GM12878 (cell line): ENCODE data around the gene CSNK1G1. TPM values are rescaled to one million over a fixed set of nuclear protein-coding genes. Genes with fewer than 3 reads are reported as not detected.

Experiments used
- ATAC-seq: fragments of 200-7000 bp; cut with Tn5 transposase; 3 replicates; pipeline ENCODE4 v1.9.1; 2020; ENCODE audit warnings: mild to moderate bottlenecking, moderate library complexity
- BruUV-seq: library from RNA; stranded (reverse); fragments of 400-500 nt; replicated peaks from 2 replicates; lab custom pipeline; 2021; lab: Mats Ljungman, UMichigan
- CTCF ChIA-PET: fragments of 300-600 bp; sonication (Branson Sonifier 250); formaldehyde crosslinking; extraction: SDS; loops from one replicate; lab custom pipeline; 2021; ENCODE audit warnings: inconsistent platforms; lab: Yijun Ruan, JAX
- POLR2A ChIA-PET: fragments of 350-600 bp; formaldehyde crosslinking; extraction: SDS; loops from one replicate; lab custom pipeline; 2021; ENCODE audit warnings: inconsistent platforms; lab: Charles Lee
- RAD21 ChIA-PET: fragments of 300-600 bp; sonication (Branson Sonifier 250); formaldehyde crosslinking; loops from one replicate; lab custom pipeline; 2023; ENCODE audit warnings: antibody characterized with exemption; ENCODE audit not compliant: unreplicated experiment; lab: Charles Lee
- SMC1A ChIA-PET: fragments of 300-600 bp; sonication (Branson Sonifier 250); formaldehyde crosslinking; loops from one replicate; lab custom pipeline; 2023; ENCODE audit not compliant: unreplicated experiment, uncharacterized antibody; lab: Charles Lee
- DNase-seq: peaks from one replicate; pipeline ENCODE4 v3.0.0-alpha.2; 2011; ENCODE audit warnings: low read depth, low spot score
- FAIRE-seq: peaks from 3 replicates; lab custom pipeline; 2011; peaks lifted over from hg19 to GRCh38; lab: Jason Lieb, UNC
- H2AFZ ChIP-seq: 2 replicates; pipeline ENCODE4 v1.6.0; 2011; ENCODE audit warnings: low read depth, low read length, control low read depth; ENCODE audit not compliant: control insufficient read depth
- H3K27ac ChIP-seq: 2 replicates; pipeline ENCODE4 v1.5.1; 2011; ENCODE audit warnings: control low read depth; ENCODE audit not compliant: control insufficient read depth, insufficient read depth
- H3K27me3 ChIP-seq, 2 experiments: replicated peaks in 1 of 2; 2 replicates each; pipeline versions ENCODE4 v1.6.0 to v1.6.1; 2011; ENCODE audit warnings: low read length in 1 of 2; ENCODE audit not compliant: control insufficient read depth in 2 of 2, insufficient read depth in 2 of 2
- H3K36me3 ChIP-seq, 2 experiments: 2 replicates each; pipeline ENCODE4 v1.5.1; 2011; ENCODE audit warnings: low read length in 1 of 2; ENCODE audit not compliant: control insufficient read depth in 2 of 2, insufficient read depth in 2 of 2
- H3K4me1 ChIP-seq: 2 replicates; pipeline ENCODE4 v1.6.1; 2011; ENCODE audit warnings: mild to moderate bottlenecking, low read length, moderate library complexity, mixed read lengths; ENCODE audit not compliant: control insufficient read depth, insufficient read depth
- H3K4me2 ChIP-seq: 2 replicates; pipeline ENCODE4 v1.6.0; 2011; ENCODE audit warnings: control low read depth; ENCODE audit not compliant: control insufficient read depth, insufficient read depth
- H3K4me3 ChIP-seq: fragments of 200-600 bp; sonication (generic); 2 replicates; pipeline ENCODE4 v1.5.1; 2016
- H3K79me2 ChIP-seq: 2 replicates; pipeline ENCODE4 v1.6.0; 2011; ENCODE audit warnings: low read length; ENCODE audit not compliant: control insufficient read depth, insufficient read depth
- H3K9ac ChIP-seq: 2 replicates; pipeline ENCODE4 v1.8.0; 2011; ENCODE audit warnings: low read length, control low read depth, mixed read lengths; ENCODE audit not compliant: control insufficient read depth, insufficient read depth
- H3K9me3 ChIP-seq: replicated peaks from 3 replicates; pipeline ENCODE4 v1.5.1; 2011; ENCODE audit warnings: mild to moderate bottlenecking, low read length; ENCODE audit not compliant: control insufficient read depth, insufficient read depth
- H4K20me1 ChIP-seq: 2 replicates; pipeline ENCODE4 v1.6.0; 2011; ENCODE audit not compliant: control insufficient read depth, insufficient read depth
- ASH2L ChIP-seq: fragments of 300-600, 200-600 bp; sonication (generic); IDR thresholded peaks from 2 replicates; pipeline ENCODE4 v1.6.1; 2017; ENCODE audit warnings: low read depth, mild to moderate bottlenecking, borderline replicate concordance
- BCL11A ChIP-seq: IDR thresholded peaks from 2 replicates; pipeline ENCODE4 v1.6.1; 2011; ENCODE audit warnings: low read depth, low read length
- HDAC6 ChIP-seq: fragments of 200-600 bp; sonication (generic); IDR thresholded peaks from one replicate; pipeline ENCODE4 v1.8.0; 2017; ENCODE audit warnings: antibody characterized with exemption; ENCODE audit not compliant: unreplicated experiment
- NR2F1 ChIP-seq: fragments of 450-650 bp; conservative IDR thresholded peaks from 2 replicates; pipeline ENCODE4 v1.6.1; 2017; ENCODE audit warnings: mild to moderate bottlenecking
- RELA ChIP-seq: fragments of 450-650 bp; IDR thresholded peaks from 2 replicates; pipeline ENCODE4 v1.8.0; 2014; ENCODE audit warnings: borderline replicate concordance; ENCODE audit not compliant: partially characterized antibody
- SMAD1 ChIP-seq: fragments of 450-650 bp; IDR thresholded peaks from 2 replicates; pipeline ENCODE4 v1.6.1; 2018; ENCODE audit warnings: mild to moderate bottlenecking, low read depth; ENCODE audit not compliant: partially characterized antibody
- SMAD5 ChIP-seq: IDR thresholded peaks from 2 replicates; pipeline ENCODE4 v1.6.1; 2016; ENCODE audit warnings: antibody characterized with exemption, low read depth
- WGBS: methylation state at CpG from one replicate; pipeline ENCODE4 v1.1.6; 2016; ENCODE audit warnings: low lambda C conversion rate; ENCODE audit not compliant: insufficient replicate concordance, insufficient coverage; ENCODE audit errors: missing lambda C conversion rate; 5-methylcytosine and 5-hydroxymethylcytosine counted together
- in situ Hi-C: fragments of 300-500 bp; cut with MboI; formaldehyde crosslinking; loops from 9 replicates; pipeline ENCODE4 v1.14.3; 2018; ENCODE audit warnings: mixed read lengths
- intact Hi-C: fragments of 100-400 bp; cut with micrococcal nuclease; formaldehyde crosslinking; loops from one replicate; pipeline ENCODE4 v1.14.2; 2022; ENCODE audit not compliant: unreplicated experiment
- polyA plus RNA-seq, 11 experiments: library from polyadenylated mRNA; depleted of rRNA in 4 of 11; unstranded in 6 of 11; stranded (reverse) in 5 of 11; fragments of >200 nt; fragmentation: Nextera tagmentation in 4 of 11; fragmentation: Illumina TruSeq in 1 of 11; extraction: Ambion mirVana in 4 of 11; extraction: Trizol in 1 of 11; gene quantifications; 1 replicate in 1 of 11; 2 replicates in 10 of 11; pipeline versions ENCODE4 v1.2.1 to v1.2.3, GENCODE V29; 2011 to 2016; ENCODE audit warnings: inconsistent platforms in 2 of 11, missing spikeins in 2 of 11, low read depth in 1 of 11
- total RNA-seq, 4 experiments: library from RNA; depleted of rRNA in 3 of 4; stranded (reverse); fragments of >200 nt in 3 of 4; fragmentation: Illumina TruSeq in 1 of 4; extraction: Trizol in 1 of 4; gene quantifications; 2 replicates each; pipeline versions ENCODE4 v1.2.1 to v1.2.3, GENCODE V29; 2013 to 2021
- TF ChIP-seq, protein P1 (sequence below): IDR thresholded peaks from 2 replicates; pipeline ENCODE4 v1.6.1; 2012; ENCODE audit warnings: improper control_type of control experiment, low read depth, low read length; ENCODE audit not compliant: insufficient replicate concordance
- TF ChIP-seq, protein P2 (sequence below): IDR thresholded peaks from 2 replicates; pipeline ENCODE4 v1.6.1; 2012; ENCODE audit warnings: low read depth, low read length, improper control_type of control experiment
- TF ChIP-seq, protein P3 (sequence below): fragments of 450-650 bp; IDR thresholded peaks from 2 replicates; pipeline ENCODE4 v1.6.1; 2014; ENCODE audit warnings: mild to moderate bottlenecking
- TF ChIP-seq, protein P4 (sequence below): IDR thresholded peaks from 2 replicates; pipeline ENCODE4 v1.6.1; 2011; ENCODE audit warnings: mild to moderate bottlenecking, low read depth, low read length, moderate library complexity; ENCODE audit not compliant: insufficient replicate concordance

The CSNK1G1 gene
- total and polyA plus RNA-seq, 10 of the 15 experiments (the other 5 are each of a cell fraction or from before 2014, with no cell fraction given), result 6.1 to 23.4 (median 15.3) TPM

DNA sequence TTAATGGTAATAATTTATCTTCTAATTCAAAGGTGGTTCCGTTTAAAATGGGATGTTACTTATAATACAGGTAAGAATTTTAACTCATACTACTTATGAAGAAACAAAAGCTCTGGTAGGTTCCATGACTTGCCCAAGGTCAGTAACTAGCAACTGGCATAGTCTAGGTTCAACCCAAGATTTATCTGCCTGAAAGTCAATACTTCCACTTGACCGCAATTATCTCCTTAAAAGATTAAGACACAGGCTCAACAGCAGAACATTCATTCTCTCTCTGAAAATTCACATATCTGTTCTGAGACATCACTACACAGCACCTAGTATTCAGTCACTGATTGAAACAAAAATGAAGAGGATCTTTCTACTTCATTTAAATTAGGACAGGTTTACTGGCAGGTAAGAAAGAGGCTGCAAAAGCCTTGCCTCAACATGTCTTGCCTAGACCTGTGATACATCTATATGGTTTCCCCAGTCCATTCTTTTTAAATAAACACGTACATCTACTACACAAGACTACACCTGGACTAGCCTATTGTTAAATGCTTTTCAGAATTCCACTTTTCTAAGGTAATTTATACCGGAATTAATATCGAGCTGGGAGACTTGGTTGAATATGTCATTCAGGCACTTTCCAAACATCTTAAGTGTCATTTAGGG, 1.2 kb downstream of the CSNK1G1 start (continued):
- TF ChIP-seq, protein P1, sequence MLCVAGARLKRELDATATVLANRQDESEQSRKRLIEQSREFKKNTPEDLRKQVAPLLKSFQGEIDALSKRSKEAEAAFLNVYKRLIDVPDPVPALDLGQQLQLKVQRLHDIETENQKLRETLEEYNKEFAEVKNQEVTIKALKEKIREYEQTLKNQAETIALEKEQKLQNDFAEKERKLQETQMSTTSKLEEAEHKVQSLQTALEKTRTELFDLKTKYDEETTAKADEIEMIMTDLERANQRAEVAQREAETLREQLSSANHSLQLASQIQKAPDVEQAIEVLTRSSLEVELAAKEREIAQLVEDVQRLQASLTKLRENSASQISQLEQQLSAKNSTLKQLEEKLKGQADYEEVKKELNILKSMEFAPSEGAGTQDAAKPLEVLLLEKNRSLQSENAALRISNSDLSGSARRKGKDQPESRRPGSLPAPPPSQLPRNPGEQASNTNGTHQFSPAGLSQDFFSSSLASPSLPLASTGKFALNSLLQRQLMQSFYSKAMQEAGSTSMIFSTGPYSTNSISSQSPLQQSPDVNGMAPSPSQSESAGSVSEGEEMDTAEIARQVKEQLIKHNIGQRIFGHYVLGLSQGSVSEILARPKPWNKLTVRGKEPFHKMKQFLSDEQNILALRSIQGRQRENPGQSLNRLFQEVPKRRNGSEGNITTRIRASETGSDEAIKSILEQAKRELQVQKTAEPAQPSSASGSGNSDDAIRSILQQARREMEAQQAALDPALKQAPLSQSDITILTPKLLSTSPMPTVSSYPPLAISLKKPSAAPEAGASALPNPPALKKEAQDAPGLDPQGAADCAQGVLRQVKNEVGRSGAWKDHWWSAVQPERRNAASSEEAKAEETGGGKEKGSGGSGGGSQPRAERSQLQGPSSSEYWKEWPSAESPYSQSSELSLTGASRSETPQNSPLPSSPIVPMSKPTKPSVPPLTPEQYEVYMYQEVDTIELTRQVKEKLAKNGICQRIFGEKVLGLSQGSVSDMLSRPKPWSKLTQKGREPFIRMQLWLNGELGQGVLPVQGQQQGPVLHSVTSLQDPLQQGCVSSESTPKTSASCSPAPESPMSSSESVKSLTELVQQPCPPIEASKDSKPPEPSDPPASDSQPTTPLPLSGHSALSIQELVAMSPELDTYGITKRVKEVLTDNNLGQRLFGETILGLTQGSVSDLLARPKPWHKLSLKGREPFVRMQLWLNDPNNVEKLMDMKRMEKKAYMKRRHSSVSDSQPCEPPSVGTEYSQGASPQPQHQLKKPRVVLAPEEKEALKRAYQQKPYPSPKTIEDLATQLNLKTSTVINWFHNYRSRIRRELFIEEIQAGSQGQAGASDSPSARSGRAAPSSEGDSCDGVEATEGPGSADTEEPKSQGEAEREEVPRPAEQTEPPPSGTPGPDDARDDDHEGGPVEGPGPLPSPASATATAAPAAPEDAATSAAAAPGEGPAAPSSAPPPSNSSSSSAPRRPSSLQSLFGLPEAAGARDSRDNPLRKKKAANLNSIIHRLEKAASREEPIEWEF, result no peak
- TF ChIP-seq SMAD5 (no peak), SMAD1 (no peak), BCL11A (no peak)
- TF ChIP-seq, protein P2, sequence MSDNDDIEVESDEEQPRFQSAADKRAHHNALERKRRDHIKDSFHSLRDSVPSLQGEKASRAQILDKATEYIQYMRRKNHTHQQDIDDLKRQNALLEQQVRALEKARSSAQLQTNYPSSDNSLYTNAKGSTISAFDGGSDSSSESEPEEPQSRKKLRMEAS, result no peak
- TF ChIP-seq, all 136 proteins: peak for 0

DNA sequence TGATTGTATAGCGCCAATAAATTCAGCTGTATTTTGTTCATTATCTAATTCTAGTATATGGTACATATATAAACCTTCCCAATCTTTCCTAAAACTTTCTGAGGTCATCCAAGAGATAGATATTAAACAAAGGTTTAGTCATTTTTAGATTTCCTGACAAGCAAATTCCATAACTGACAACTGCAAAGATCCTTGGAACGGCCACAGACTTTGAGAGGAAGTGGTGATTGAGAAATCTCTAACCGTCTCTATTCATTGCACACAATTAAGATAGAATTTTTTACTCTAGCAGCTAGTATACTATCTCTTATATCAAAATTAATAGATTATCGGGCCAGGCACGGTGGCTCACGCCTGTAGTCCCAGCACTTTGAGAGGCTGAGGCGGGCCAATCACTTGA, 4.7 kb downstream of the CSNK1G1 start:
- POLR2A ChIA-PET, result interaction anchor here (0.6 to 1.0 kb wide), 3 partner anchors 13 to 43 kb away, joined by 3 read pairs; partner anchors contain the start of gene TRIP4
- intact Hi-C loops, result no loop called here
- DNase-seq (no peak), FAIRE-seq (no peak), ATAC-seq (no peak)
- no peak overlapping the region for H2AFZ ChIP-seq
- no TSS peak for BruUV-seq
- no peak overlapping the region for H3K4me3 ChIP-seq
- H3K4me1 ChIP-seq, result peaks cover 3% of the 10 kb centered on the region; the same call in 1 of the 2 replicates
- H3K36me3 ChIP-seq, result no peaks in the 10 kb centered on the region
- no peak overlapping the region for H3K9ac ChIP-seq
- in situ Hi-C loops, result no loop called here
- CTCF ChIA-PET, result interaction anchor here (0.7 to 1.2 kb wide), 2 partner anchors 10 to 13 kb away, joined by 3 to 4 read pairs; no protein-coding TSS in a partner anchor
- H3K27ac ChIP-seq, result no peak overlapping the region
- H3K9me3 ChIP-seq, result no peaks in the 10 kb centered on the region
- RAD21 ChIA-PET, result interaction anchor here (1.5 kb wide), 1 partner anchor 36 kb away, joined by 4 read pairs; the partner anchor contains the start of gene TRIP4
- SMC1A ChIA-PET, result interaction anchor here (1.0 to 2.1 kb wide), 4 partner anchors 10 to 376 kb away, joined by 3 to 8 read pairs (median 4); no protein-coding TSS in a partner anchor
- H3K4me2 ChIP-seq, result no peak overlapping the region
- peaks cover 42% of the 10 kb centered on the region for H3K79me2 ChIP-seq
- WGBS, result 93% methylated on average over 7 of the region's 7 CpGs
- H4K20me1 ChIP-seq, result no peaks in the 10 kb centered on the region; the same call in 1 of the 2 replicates
- H3K27me3 ChIP-seq, result no peaks in the 10 kb centered on the region
- TF ChIP-seq RELA (no peak), HDAC6 (no peak), NR2F1 (no peak), ASH2L (no peak)
- TF ChIP-seq, protein P3, sequence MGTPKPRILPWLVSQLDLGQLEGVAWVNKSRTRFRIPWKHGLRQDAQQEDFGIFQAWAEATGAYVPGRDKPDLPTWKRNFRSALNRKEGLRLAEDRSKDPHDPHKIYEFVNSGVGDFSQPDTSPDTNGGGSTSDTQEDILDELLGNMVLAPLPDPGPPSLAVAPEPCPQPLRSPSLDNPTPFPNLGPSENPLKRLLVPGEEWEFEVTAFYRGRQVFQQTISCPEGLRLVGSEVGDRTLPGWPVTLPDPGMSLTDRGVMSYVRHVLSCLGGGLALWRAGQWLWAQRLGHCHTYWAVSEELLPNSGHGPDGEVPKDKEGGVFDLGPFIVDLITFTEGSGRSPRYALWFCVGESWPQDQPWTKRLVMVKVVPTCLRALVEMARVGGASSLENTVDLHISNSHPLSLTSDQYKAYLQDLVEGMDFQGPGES, result no peak
- TF ChIP-seq, protein P4, sequence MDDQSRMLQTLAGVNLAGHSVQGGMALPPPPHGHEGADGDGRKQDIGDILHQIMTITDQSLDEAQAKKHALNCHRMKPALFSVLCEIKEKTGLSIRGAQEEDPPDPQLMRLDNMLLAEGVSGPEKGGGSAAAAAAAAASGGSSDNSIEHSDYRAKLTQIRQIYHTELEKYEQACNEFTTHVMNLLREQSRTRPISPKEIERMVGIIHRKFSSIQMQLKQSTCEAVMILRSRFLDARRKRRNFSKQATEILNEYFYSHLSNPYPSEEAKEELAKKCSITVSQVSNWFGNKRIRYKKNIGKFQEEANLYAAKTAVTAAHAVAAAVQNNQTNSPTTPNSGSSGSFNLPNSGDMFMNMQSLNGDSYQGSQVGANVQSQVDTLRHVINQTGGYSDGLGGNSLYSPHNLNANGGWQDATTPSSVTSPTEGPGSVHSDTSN, result no peak
